Kidney (tissue), 14 donors: ENCODE results near the gene ASPHD1. TPM values are rescaled to one million over a fixed set of nuclear protein-coding genes. Genes with fewer than 3 reads are reported as not detected.

ENCODE experiments used
- DNase-seq, 5 donors: peaks; one replicate each; pipeline ENCODE4 v3.0.0-alpha.2; 2013 to 2020
- FAIRE-seq: peaks from 2 replicates; lab custom pipeline; 2012; peaks lifted over from hg19 to GRCh38; lab: Jason Lieb, UNC
- H3K27ac ChIP-seq, 2 donors: one replicate each; pipeline ENCODE4 v1.7.0; 2013; ENCODE audit warnings: low read depth in 2 of 2, low read length in 2 of 2, inconsistent platforms in 1 of 2
- H3K27me3 ChIP-seq: one replicate; pipeline ENCODE4 v1.7.1; 2013; ENCODE audit warnings: low read length, inconsistent platforms; ENCODE audit not compliant: control insufficient read depth, insufficient read depth
- H3K36me3 ChIP-seq, 3 donors: one replicate each; pipeline versions ENCODE4 v1.7.0 to v1.7.1; 2013; ENCODE audit warnings: low read length in 3 of 3, control low read depth in 1 of 3, inconsistent platforms in 1 of 3; ENCODE audit not compliant: insufficient read depth in 3 of 3, control insufficient read depth in 2 of 3
- H3K4me1 ChIP-seq, 3 donors: one replicate each; pipeline versions ENCODE4 v1.7.0 to v1.7.1; 2013; ENCODE audit warnings: low read length in 3 of 3, inconsistent platforms in 1 of 3, low read depth in 1 of 3; ENCODE audit not compliant: control insufficient read depth in 2 of 3, insufficient read depth in 2 of 3
- H3K4me3 ChIP-seq, 3 donors: one replicate each; pipeline versions ENCODE4 v1.7.0 to v1.8.1; 2013; ENCODE audit warnings: low read length in 3 of 3, control low read depth in 1 of 3, inconsistent platforms in 1 of 3
- H3K9ac ChIP-seq, 3 donors: one replicate each; pipeline versions ENCODE4 v1.7.0 to v1.7.1; 2013; ENCODE audit warnings: low read length in 3 of 3, control low read depth in 1 of 3, inconsistent platforms in 1 of 3
- H3K9me3 ChIP-seq, 3 donors: one replicate each; pipeline versions ENCODE4 v1.7.0 to v1.7.1; 2013; ENCODE audit warnings: low read length in 3 of 3, control low read depth in 1 of 3, inconsistent platforms in 1 of 3; ENCODE audit not compliant: control insufficient read depth in 2 of 3, insufficient read depth in 1 of 3
- CTCF ChIP-seq: IDR thresholded peaks from 3 replicates; pipeline ENCODE4 v1.5.1; 2012; ENCODE audit warnings: mild to moderate bottlenecking, moderate library complexity, borderline replicate concordance; ENCODE audit not compliant: insufficient read depth; ENCODE audit errors: extremely low read depth
- intact Hi-C: fragments of 100-400 bp; cut with DNase I; formaldehyde crosslinking; loops from one replicate; pipeline ENCODE4 v1.11.1; 2022
- polyA plus RNA-seq: library from polyadenylated mRNA; stranded (reverse); fragments of 350-450 nt; fragmentation: Illumina TruSeq; extraction: RNeasy Lipid Tissue Mini Kit (QIAGEN cat#74804); gene quantifications from one replicate; pipeline ENCODE4 v1.2.3, GENCODE V29; 2014; ENCODE audit warnings: low read depth, low replicate concordance; ENCODE audit not compliant: insufficient read depth
- total RNA-seq: library from RNA; stranded (reverse); fragmentation: NEBNext Ultra II Directional; extraction: Animal tissue kit (Norgen Biotek cat#: 25700); gene quantifications from one replicate; pipeline ENCODE4 v1.2.1, GENCODE V29; 2021
- donor health status: control.
- donor health status: control.
- donor health status: control.
- donor health status: control.
- donor health status: control.
- donor health status: DM: yes; HTN: yes; CAD: no.
- donor health status: Normal renal cell carcinoma (clear cell type).

ASPHD1 gene
- total and polyA plus RNA-seq, 2 donors from 2014 or later, result 6.1 to 8.9 TPM

GRCh38 chr16:29904947-29905346, 4.7 kb downstream of the ASPHD1 start:
- H3K27ac ChIP-seq, result no peak overlapping the region
- peaks cover 0 to 2% (median 0%) of the 10 kb centered on the region in 3 donors for H3K4me1 ChIP-seq
- no peaks in the 10 kb centered on the region for H3K9me3 ChIP-seq
- no peaks in the 10 kb centered on the region for H3K36me3 ChIP-seq
- H3K9ac ChIP-seq, result no peak overlapping the region
- no peaks in the 10 kb centered on the region for H3K27me3 ChIP-seq
- DNase-seq (no peak), FAIRE-seq (no peak)
- TF ChIP-seq CTCF, result no peak
- intact Hi-C loops, result no loop called here
- no peak overlapping the region for H3K4me3 ChIP-seq

GRCh38 chr16:29905668-29906067, 5.4 kb downstream of the ASPHD1 start:
- Histone ChIP-seq H3K27me3 (no peaks in the 10 kb centered on the region), H3K27ac (no peak overlapping the region), H3K36me3 (no peaks in the 10 kb centered on the region), H3K4me1 (peaks cover 0 to under 1% (median 0%) of the 10 kb centered on the region in 3 donors), H3K9ac (no peak overlapping the region), H3K9me3 (no peaks in the 10 kb centered on the region), H3K4me3 (no peak overlapping the region)
- no peak for TF ChIP-seq CTCF
- FAIRE-seq (no peak), DNase-seq (no peak)
- intact Hi-C loops, result no loop called here

GRCh38 chr16:29906520-29907244, 6.4 kb downstream of the ASPHD1 start:
- DNase-seq (no peak), FAIRE-seq (no peak)
- no peak overlapping the region for H3K4me3 ChIP-seq
- H3K9me3 ChIP-seq, result no peaks in the 10 kb centered on the region
- intact Hi-C loops, result no loop called here
- no peaks in the 10 kb centered on the region for H3K36me3 ChIP-seq
- H3K27me3 ChIP-seq, result no peaks in the 10 kb centered on the region
- H3K4me1 ChIP-seq, result no peaks in the 10 kb centered on the region
- H3K9ac ChIP-seq, result no peak overlapping the region
- no peak overlapping the region for H3K27ac ChIP-seq
- no peak for TF ChIP-seq CTCF

GRCh38 chr16:29907973-29908372, 7.7 kb downstream of the ASPHD1 start:
- Histone ChIP-seq H3K9ac (no peak overlapping the region), H3K4me3 (no peak overlapping the region), H3K9me3 (no peaks in the 10 kb centered on the region), H3K27ac (no peak overlapping the region), H3K36me3 (no peaks in the 10 kb centered on the region), H3K4me1 (no peaks in the 10 kb centered on the region), H3K27me3 (no peaks in the 10 kb centered on the region)
- intact Hi-C loops, result no loop called here
- DNase-seq (no peak), FAIRE-seq (no peak)
- TF ChIP-seq CTCF, result no peak
